MM.1S (cell line): ENCODE measurements around the gene LYRM4.

Source experiments
- DNase-seq: peaks from one replicate; pipeline ENCODE4 v3.0.0-alpha.2; 2015
- H2AFZ ChIP-seq: fragments of 300-600 bp; sonication (generic); 2 replicates; pipeline ENCODE4 v1.6.0; 2016; ENCODE audit warnings: antibody characterized with exemption, low read length
- H3F3A ChIP-seq: fragments of 300-600 bp; sonication (generic); 2 replicates; pipeline ENCODE4 v1.6.1; 2016; ENCODE audit warnings: mild to moderate bottlenecking, antibody characterized with exemption, low read length, moderate library complexity, mixed read lengths; ENCODE audit not compliant: insufficient read depth
- H3K27ac ChIP-seq: fragments of 300-600 bp; sonication (generic); 2 replicates; pipeline ENCODE4 v1.5.1; 2016; ENCODE audit warnings: mild to moderate bottlenecking, low read length
- H3K27me3 ChIP-seq: fragments of 300-600 bp; sonication (generic); replicated peaks from 2 replicates; pipeline ENCODE4 v1.6.0; 2016; ENCODE audit warnings: low read length; ENCODE audit not compliant: insufficient read depth
- H3K36me3 ChIP-seq: fragments of 300-600 bp; sonication (generic); replicated peaks from 2 replicates; pipeline ENCODE4 v1.6.1; 2016; ENCODE audit warnings: mild to moderate bottlenecking, low read length, mixed read lengths; ENCODE audit not compliant: insufficient read depth
- H3K4me1 ChIP-seq: fragments of 300-600 bp; sonication (generic); 2 replicates; pipeline ENCODE4 v1.6.1; 2016; ENCODE audit warnings: low read length, mixed read lengths
- H3K4me2 ChIP-seq: fragments of 300-600 bp; sonication (generic); 2 replicates; pipeline ENCODE4 v1.6.0; 2016; ENCODE audit warnings: low read depth, low read length
- H3K4me3 ChIP-seq: fragments of 300-600 bp; sonication (generic); 2 replicates; pipeline ENCODE4 v1.5.1; 2016; ENCODE audit warnings: low read length, mixed read lengths
- H3K79me2 ChIP-seq: fragments of 300-600 bp; sonication (generic); 2 replicates; pipeline ENCODE4 v1.6.1; 2016; ENCODE audit warnings: mixed run types, low read length, mixed read lengths
- H3K9ac ChIP-seq: fragments of 300-600 bp; sonication (generic); 2 replicates; pipeline ENCODE4 v1.6.1; 2016; ENCODE audit warnings: low read length, mixed read lengths
- H3K9me2 ChIP-seq: fragments of 300-600 bp; sonication (generic); replicated peaks from 2 replicates; pipeline ENCODE4 v1.6.1; 2016; ENCODE audit warnings: mild to moderate bottlenecking, low read length, mixed read lengths; ENCODE audit not compliant: insufficient read depth
- H3K9me3 ChIP-seq: fragments of 300-600 bp; sonication (generic); replicated peaks from 2 replicates; pipeline ENCODE4 v1.6.1; 2016; ENCODE audit warnings: mild to moderate bottlenecking, low read length, mixed read lengths; ENCODE audit not compliant: insufficient read depth
- H4K20me1 ChIP-seq: fragments of 300-600 bp; sonication (generic); 2 replicates; pipeline ENCODE4 v1.6.1; 2016; ENCODE audit warnings: mild to moderate bottlenecking, low read length, moderate library complexity, mixed read lengths; ENCODE audit not compliant: insufficient read depth
- CTCF ChIP-seq: fragments of 300-600 bp; sonication (generic); IDR thresholded peaks from 2 replicates; pipeline ENCODE4 v1.5.1; 2016; ENCODE audit warnings: antibody characterized with exemption, low read length, mixed read lengths
- EZH2 ChIP-seq: fragments of 300-600 bp; sonication (generic); optimal IDR thresholded peaks from 2 replicates; pipeline ENCODE3; 2017; ENCODE audit warnings: low read depth, mild to moderate bottlenecking, antibody characterized with exemption, low read length, mixed read lengths
- EZH2phosphoT487 ChIP-seq: fragments of 300-600 bp; sonication (generic); IDR thresholded peaks from 2 replicates; pipeline ENCODE4 v1.6.1; 2018; ENCODE audit warnings: antibody characterized with exemption, low read length

LYRM4 gene

GRCh38 chr6:5089481-5090438 lies 171.0 kb downstream of the LYRM4 start:
- no peak overlapping the region for H3K9ac ChIP-seq
- H3K27ac ChIP-seq, result no peak overlapping the region
- no peaks in the 10 kb centered on the region for H3K36me3 ChIP-seq
- H3K9me3 ChIP-seq, result no peaks in the 10 kb centered on the region
- no peaks in the 10 kb centered on the region for H3K79me2 ChIP-seq
- no peaks in the 10 kb centered on the region for H3K27me3 ChIP-seq
- H4K20me1 ChIP-seq, result no peaks in the 10 kb centered on the region
- H3F3A ChIP-seq, result no peaks in the 10 kb centered on the region
- no peak overlapping the region for H3K4me2 ChIP-seq
- no peak overlapping the region for H3K4me3 ChIP-seq
- TF ChIP-seq CTCF, result no peak
- no peak for DNase-seq
- no peak overlapping the region for H2AFZ ChIP-seq
- H3K9me2 ChIP-seq, result no peaks in the 10 kb centered on the region
- H3K4me1 ChIP-seq, result peaks cover 10% of the 10 kb centered on the region

- TF ChIP-seq EZH2, result no peak
- TF ChIP-seq EZH2phosphoT487, result no peak
- no peak for TF ChIP-seq CTCF
- Histone ChIP-seq H3K79me2 (no peaks in the 10 kb centered on the region), H3K4me3 (no peak overlapping the region), H2AFZ (no peak overlapping the region), H4K20me1 (no peaks in the 10 kb centered on the region), H3K9me3 (no peaks in the 10 kb centered on the region), H3K4me2 (no peak overlapping the region), H3K36me3 (no peaks in the 10 kb centered on the region), H3K27ac (no peak overlapping the region), H3K4me1 (peaks cover 5% of the 10 kb centered on the region; the same call in 1 of the 2 replicates), H3K27me3 (no peaks in the 10 kb centered on the region), H3K9ac (no peak overlapping the region), H3K9me2 (no peaks in the 10 kb centered on the region), H3F3A (no peaks in the 10 kb centered on the region)
- no peak for DNase-seq
Observed at GRCh38 chr6:5088780-5089179, 172.0 kb downstream of the LYRM4 start.

- no peak overlapping the region for H2AFZ ChIP-seq
- TF ChIP-seq CTCF (no peak), EZH2phosphoT487 (no peak), EZH2 (no peak)
- no peak overlapping the region for H3K4me3 ChIP-seq
- H3K79me2 ChIP-seq, result no peaks in the 10 kb centered on the region
- no peaks in the 10 kb centered on the region for H4K20me1 ChIP-seq
- H3K4me2 ChIP-seq, result no peak overlapping the region
- DNase-seq, result no peak
- H3K36me3 ChIP-seq, result no peaks in the 10 kb centered on the region
- no peaks in the 10 kb centered on the region for H3F3A ChIP-seq
- no peak overlapping the region for H3K27ac ChIP-seq
- H3K4me1 ChIP-seq, result peaks cover 5% of the 10 kb centered on the region; the same call in 1 of the 2 replicates
- H3K9ac ChIP-seq, result no peak overlapping the region
- no peaks in the 10 kb centered on the region for H3K9me3 ChIP-seq
- H3K9me2 ChIP-seq, result no peaks in the 10 kb centered on the region
- no peaks in the 10 kb centered on the region for H3K27me3 ChIP-seq
Observed at GRCh38 chr6:5087389-5087788, 173.4 kb downstream of the LYRM4 start.
